K562 (cell line): ENCODE data around the gene GATA5. TPM values are rescaled to one million over a fixed set of nuclear protein-coding genes. Genes with fewer than 3 reads are reported as not detected.

Experiments used
- BHLHE40 ChIP-seq: IDR thresholded peaks from 2 replicates; pipeline ENCODE4 v1.6.1; 2011; ENCODE audit warnings: low read length, improper control_type of control experiment
- CBX3 ChIP-seq, 2 experiments: IDR thresholded peaks; 1 replicate in 1 of 2; 2 replicates in 1 of 2; pipeline ENCODE4 v1.6.1; 2012; ENCODE audit warnings: inconsistent platforms in 2 of 2, low read length in 2 of 2, borderline replicate concordance in 1 of 2, control low read depth in 1 of 2
- CXXC5 ChIP-seq: fragments of 250-450 bp; sonication (Bioruptor Pico); IDR thresholded peaks from 2 replicates; pipeline ENCODE4 v1.8.0; 2022; ENCODE audit warnings: inconsistent platforms, mild to moderate bottlenecking, moderate library complexity
- NR2C1 ChIP-seq, 2 experiments: fragments of 450-650 bp; IDR thresholded peaks; 2 replicates each; pipeline ENCODE4 v1.6.1; 2017; ENCODE audit warnings: mild to moderate bottlenecking in 2 of 2, antibody characterized with exemption in 1 of 2, inconsistent platforms in 1 of 2, missing compliant biosample characterization in 1 of 2, missing genetic modification characterization in 1 of 2
- TAF7 ChIP-seq: fragments of 450-650 bp; IDR thresholded peaks from 2 replicates; pipeline ENCODE4 v1.6.1; 2016; ENCODE audit warnings: missing genetic modification characterization, missing compliant biosample characterization
- polyA plus RNA-seq, 8 experiments: library from polyadenylated mRNA; depleted of rRNA in 4 of 8; stranded (reverse) in 5 of 8; unstranded in 3 of 8; fragments of >200 nt; fragmentation: Nextera tagmentation in 2 of 8; fragmentation: Illumina TruSeq in 1 of 8; extraction: Ambion mirVana in 2 of 8; extraction: Trizol in 1 of 8; gene quantifications; 2 replicates each; pipeline versions ENCODE4 v1.2.1 to v1.2.3, GENCODE V29; 2011 to 2014; ENCODE audit warnings: inconsistent platforms in 1 of 8, missing spikeins in 1 of 8
- total RNA-seq, 7 experiments: library from RNA; depleted of rRNA in 6 of 7; stranded (reverse); fragments of >200 nt in 6 of 7; fragmentation: Illumina TruSeq in 2 of 7; extraction: Trizol in 2 of 7; gene quantifications; 2 replicates each; pipeline versions ENCODE4 v1.2.1 to v1.2.3, GENCODE V29; 2011 to 2021; ENCODE audit warnings: low replicate concordance in 1 of 7
- TF ChIP-seq, protein P1 (sequence below): sonication (generic); formaldehyde crosslinking; IDR thresholded peaks from 2 replicates; pipeline ENCODE4 v1.8.0; 2022; ENCODE audit warnings: missing genetic modification reagents, mild to moderate bottlenecking, moderate library complexity, borderline replicate concordance
- TF ChIP-seq, protein P2 (sequence below), 2 experiments: fragments of 450-650 bp in 1 of 2; sonication (generic) in 1 of 2; formaldehyde crosslinking in 1 of 2; IDR thresholded peaks; 2 replicates each; pipeline versions ENCODE4 v1.7.1 to v1.9.0; 2016 to 2022; ENCODE audit warnings: inconsistent platforms in 1 of 2, mild to moderate bottlenecking in 1 of 2, missing genetic modification reagents in 1 of 2
- TF ChIP-seq, protein P3 (sequence below): sonication (generic); formaldehyde crosslinking; IDR thresholded peaks from 2 replicates; pipeline ENCODE4 v1.8.0; 2022; ENCODE audit warnings: mild to moderate bottlenecking, missing genetic modification reagents
- TF ChIP-seq, protein P4 (sequence below): sonication (generic); formaldehyde crosslinking; IDR thresholded peaks from 2 replicates; pipeline ENCODE4 v1.8.1; 2023; ENCODE audit warnings: mild to moderate bottlenecking, missing genetic modification reagents
- TF ChIP-seq, protein P5 (sequence below): fragments of 250-450 bp; sonication (Bioruptor Pico); IDR thresholded peaks from 2 replicates; pipeline ENCODE4 v1.5.0; 2021

The GATA5 gene
- total and polyA plus RNA-seq, 9 of the 15 experiments (the other 6 are each of a cell fraction or from before 2014, with no cell fraction given): 0.09 to 0.57 (median 0.20) TPM; not detected in 3

- TF ChIP-seq NR2C1 (IDR thresholded peaks at IDR 0.05) (no peak), NR2C1 (tag; IDR thresholded peaks at IDR 0.05) (peak; percentile 48; the same call in 1 of the 2 replicates), CXXC5 (CRISPR knock-in tag) (peak; percentile 70), TAF7 (no peak), CBX3 (IDR thresholded peaks at IDR 0.05; ENCODE audit: borderline replicate concordance in 1 of 2, low read length in 2 of 2) (no peak), BHLHE40 (no peak)
- TF ChIP-seq, protein P1, sequence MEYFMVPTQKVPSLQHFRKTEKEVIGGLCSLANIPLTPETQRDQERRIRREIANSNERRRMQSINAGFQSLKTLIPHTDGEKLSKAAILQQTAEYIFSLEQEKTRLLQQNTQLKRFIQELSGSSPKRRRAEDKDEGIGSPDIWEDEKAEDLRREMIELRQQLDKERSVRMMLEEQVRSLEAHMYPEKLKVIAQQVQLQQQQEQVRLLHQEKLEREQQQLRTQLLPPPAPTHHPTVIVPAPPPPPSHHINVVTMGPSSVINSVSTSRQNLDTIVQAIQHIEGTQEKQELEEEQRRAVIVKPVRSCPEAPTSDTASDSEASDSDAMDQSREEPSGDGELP: peak; percentile 51; the same call in 1 of the 2 replicates
- TF ChIP-seq, protein P2, sequence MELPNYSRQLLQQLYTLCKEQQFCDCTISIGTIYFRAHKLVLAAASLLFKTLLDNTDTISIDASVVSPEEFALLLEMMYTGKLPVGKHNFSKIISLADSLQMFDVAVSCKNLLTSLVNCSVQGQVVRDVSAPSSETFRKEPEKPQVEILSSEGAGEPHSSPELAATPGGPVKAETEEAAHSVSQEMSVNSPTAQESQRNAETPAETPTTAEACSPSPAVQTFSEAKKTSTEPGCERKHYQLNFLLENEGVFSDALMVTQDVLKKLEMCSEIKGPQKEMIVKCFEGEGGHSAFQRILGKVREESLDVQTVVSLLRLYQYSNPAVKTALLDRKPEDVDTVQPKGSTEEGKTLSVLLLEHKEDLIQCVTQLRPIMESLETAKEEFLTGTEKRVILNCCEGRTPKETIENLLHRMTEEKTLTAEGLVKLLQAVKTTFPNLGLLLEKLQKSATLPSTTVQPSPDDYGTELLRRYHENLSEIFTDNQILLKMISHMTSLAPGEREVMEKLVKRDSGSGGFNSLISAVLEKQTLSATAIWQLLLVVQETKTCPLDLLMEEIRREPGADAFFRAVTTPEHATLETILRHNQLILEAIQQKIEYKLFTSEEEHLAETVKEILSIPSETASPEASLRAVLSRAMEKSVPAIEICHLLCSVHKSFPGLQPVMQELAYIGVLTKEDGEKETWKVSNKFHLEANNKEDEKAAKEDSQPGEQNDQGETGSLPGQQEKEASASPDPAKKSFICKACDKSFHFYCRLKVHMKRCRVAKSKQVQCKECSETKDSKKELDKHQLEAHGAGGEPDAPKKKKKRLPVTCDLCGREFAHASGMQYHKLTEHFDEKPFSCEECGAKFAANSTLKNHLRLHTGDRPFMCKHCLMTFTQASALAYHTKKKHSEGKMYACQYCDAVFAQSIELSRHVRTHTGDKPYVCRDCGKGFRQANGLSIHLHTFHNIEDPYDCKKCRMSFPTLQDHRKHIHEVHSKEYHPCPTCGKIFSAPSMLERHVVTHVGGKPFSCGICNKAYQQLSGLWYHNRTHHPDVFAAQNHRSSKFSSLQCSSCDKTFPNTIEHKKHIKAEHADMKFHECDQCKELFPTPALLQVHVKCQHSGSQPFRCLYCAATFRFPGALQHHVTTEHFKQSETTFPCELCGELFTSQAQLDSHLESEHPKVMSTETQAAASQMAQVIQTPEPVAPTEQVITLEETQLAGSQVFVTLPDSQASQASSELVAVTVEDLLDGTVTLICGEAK (IDR thresholded peaks at IDR 0.05): no peak
- TF ChIP-seq, protein P2 (CRISPR knock-in tag; IDR thresholded peaks at IDR 0.05): 0 out of 2 replicates have a peak, but pooled peaks have one; percentile 38
- TF ChIP-seq, protein P3, sequence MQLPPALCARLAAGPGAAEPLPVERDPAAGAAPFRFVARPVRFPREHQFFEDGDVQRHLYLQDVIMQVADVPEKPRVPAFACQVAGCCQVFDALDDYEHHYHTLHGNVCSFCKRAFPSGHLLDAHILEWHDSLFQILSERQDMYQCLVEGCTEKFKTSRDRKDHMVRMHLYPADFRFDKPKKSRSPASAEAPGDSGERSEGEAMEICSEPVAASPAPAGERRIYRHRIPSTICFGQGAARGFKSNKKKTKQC (CRISPR knock-in tag): peak; percentile 27; the same call in 1 of the 2 replicates
- TF ChIP-seq, protein P4, sequence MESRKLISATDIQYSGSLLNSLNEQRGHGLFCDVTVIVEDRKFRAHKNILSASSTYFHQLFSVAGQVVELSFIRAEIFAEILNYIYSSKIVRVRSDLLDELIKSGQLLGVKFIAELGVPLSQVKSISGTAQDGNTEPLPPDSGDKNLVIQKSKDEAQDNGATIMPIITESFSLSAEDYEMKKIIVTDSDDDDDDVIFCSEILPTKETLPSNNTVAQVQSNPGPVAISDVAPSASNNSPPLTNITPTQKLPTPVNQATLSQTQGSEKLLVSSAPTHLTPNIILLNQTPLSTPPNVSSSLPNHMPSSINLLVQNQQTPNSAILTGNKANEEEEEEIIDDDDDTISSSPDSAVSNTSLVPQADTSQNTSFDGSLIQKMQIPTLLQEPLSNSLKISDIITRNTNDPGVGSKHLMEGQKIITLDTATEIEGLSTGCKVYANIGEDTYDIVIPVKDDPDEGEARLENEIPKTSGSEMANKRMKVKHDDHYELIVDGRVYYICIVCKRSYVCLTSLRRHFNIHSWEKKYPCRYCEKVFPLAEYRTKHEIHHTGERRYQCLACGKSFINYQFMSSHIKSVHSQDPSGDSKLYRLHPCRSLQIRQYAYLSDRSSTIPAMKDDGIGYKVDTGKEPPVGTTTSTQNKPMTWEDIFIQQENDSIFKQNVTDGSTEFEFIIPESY (CRISPR knock-in tag): peak; percentile 84
- TF ChIP-seq, protein P5, sequence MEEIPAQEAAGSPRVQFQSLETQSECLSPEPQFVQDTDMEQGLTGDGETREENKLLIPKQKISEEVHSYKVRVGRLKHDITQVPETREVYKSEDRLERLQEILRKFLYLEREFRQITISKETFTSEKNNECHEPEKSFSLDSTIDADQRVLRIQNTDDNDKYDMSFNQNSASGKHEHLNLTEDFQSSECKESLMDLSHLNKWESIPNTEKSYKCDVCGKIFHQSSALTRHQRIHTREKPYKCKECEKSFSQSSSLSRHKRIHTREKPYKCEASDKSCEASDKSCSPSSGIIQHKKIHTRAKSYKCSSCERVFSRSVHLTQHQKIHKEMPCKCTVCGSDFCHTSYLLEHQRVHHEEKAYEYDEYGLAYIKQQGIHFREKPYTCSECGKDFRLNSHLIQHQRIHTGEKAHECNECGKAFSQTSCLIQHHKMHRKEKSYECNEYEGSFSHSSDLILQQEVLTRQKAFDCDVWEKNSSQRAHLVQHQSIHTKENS (CRISPR knock-in tag): no peak
Measured at GRCh38 chr20:62446888-62447869, 28.6 kb downstream of the GATA5 start (continued).
